HG03045 (cell line): Measurements from ENCODE around the gene SMIM41.
"Not testable (repeated sequence)": the region's sequence is repeated elsewhere in the genome, so short reads cannot be mapped to it uniquely, and the experiment has no call there.

Experiments used
- ATAC-seq: cut with Tn5 transposase; IDR thresholded peaks from one replicate; pipeline ENCODE4 v1.9.1; 2021; ENCODE audit warnings: mild to moderate bottlenecking, moderate library complexity; ENCODE audit not compliant: unreplicated experiment

The SMIM41 gene

GRCh38 chr12:52084491-52085231 lies 5.2 kb downstream of the SMIM41 start:
- no peak for ATAC-seq

GRCh38 chr12:52085682-52086180 lies 6.2 kb downstream of the SMIM41 start:
- ATAC-seq, result no peak

- no peak for ATAC-seq
Observed at GRCh38 chr12:52086366-52086765, 6.9 kb downstream of the SMIM41 start.

- ATAC-seq, result no peak
Observed at GRCh38 chr12:52086944-52087835, 7.7 kb downstream of the SMIM41 start.

GRCh38 chr12:52087961-52088820 lies 8.7 kb downstream of the SMIM41 start:
- no peak for ATAC-seq

GRCh38 chr12:52089491-52089890 lies 10.0 kb downstream of the SMIM41 start:
- no peak for ATAC-seq

GRCh38 chr12:52090291-52090690 lies 10.8 kb downstream of the SMIM41 start:
- ATAC-seq, result no peak

GRCh38 chr12:52091061-52091460 lies 11.6 kb downstream of the SMIM41 start:
- ATAC-seq, result no peak

- ATAC-seq, result no peak
Observed at GRCh38 chr12:52091869-52092268, 12.4 kb downstream of the SMIM41 start.

GRCh38 chr12:52093346-52093745 lies 13.8 kb downstream of the SMIM41 start:
- no peak for ATAC-seq

- no peak for ATAC-seq
Observed at GRCh38 chr12:52096332-52097044, 17.0 kb downstream of the SMIM41 start.

- no peak for ATAC-seq
Observed at GRCh38 chr12:52097045-52097666, 17.7 kb downstream of the SMIM41 start.

GRCh38 chr12:52104431-52105089 lies 25.1 kb downstream of the SMIM41 start:
- ATAC-seq, result not testable (repeated sequence)

- ATAC-seq, result not testable (repeated sequence)
Observed at GRCh38 chr12:52116222-52117125, 37.0 kb downstream of the SMIM41 start.

GRCh38 chr12:52117806-52118475 lies 38.4 kb downstream of the SMIM41 start:
- peak; percentile 25 for ATAC-seq

- no peak for ATAC-seq
Observed at GRCh38 chr12:52119398-52120254, 40.1 kb downstream of the SMIM41 start.
